Spleen (tissue), 11 donors: ENCODE results near the gene TRABD2B. TPM values are rescaled to one million over a fixed set of nuclear protein-coding genes. Genes with fewer than 3 reads are reported as not detected.

Experiments used
- DNase-seq: peaks from one replicate; pipeline ENCODE4 v3.0.0-alpha.2; 2020
- H3K27ac ChIP-seq, 8 donors: fragments of 200-600 bp; sonication (generic) in 7 of 8; 1 replicate in 4 of 8; 2 replicates in 4 of 8; pipeline versions ENCODE4 v1.5.0 to v1.8.0; 2016 to 2021; ENCODE audit warnings: inconsistent platforms in 4 of 8, mild to moderate bottlenecking in 4 of 8, moderate library complexity in 1 of 8
- H3K27me3 ChIP-seq, 7 donors: fragments of 200-600 bp; sonication (generic) in 6 of 7; replicated peaks in 1 of 7; 1 replicate in 4 of 7; 2 replicates in 3 of 7; pipeline versions ENCODE4 v1.5.0 to v1.8.0; 2016 to 2021; ENCODE audit warnings: inconsistent platforms in 3 of 7, mild to moderate bottlenecking in 1 of 7
- H3K36me3 ChIP-seq, 6 donors: fragments of 200-600 bp; sonication (generic) in 5 of 6; 1 replicate in 4 of 6; 2 replicates in 2 of 6; pipeline versions ENCODE4 v1.5.0 to v1.8.0; 2016 to 2021; ENCODE audit warnings: inconsistent platforms in 2 of 6
- H3K4me1 ChIP-seq, 6 donors: fragments of 200-600 bp; sonication (generic) in 5 of 6; 1 replicate in 3 of 6; 2 replicates in 3 of 6; pipeline versions ENCODE4 v1.5.0 to v1.8.0; 2016 to 2021; ENCODE audit warnings: inconsistent platforms in 3 of 6
- H3K4me3 ChIP-seq, 8 donors: fragments of 200-600 bp; sonication (generic) in 7 of 8; 1 replicate in 4 of 8; 2 replicates in 4 of 8; pipeline versions ENCODE4 v1.5.0 to v1.8.0; 2016 to 2021; ENCODE audit warnings: inconsistent platforms in 4 of 8, mild to moderate bottlenecking in 4 of 8, moderate library complexity in 2 of 8
- H3K9me3 ChIP-seq, 8 donors: fragments of 200-600 bp; sonication (generic) in 7 of 8; 1 replicate in 4 of 8; 2 replicates in 4 of 8; pipeline versions ENCODE4 v1.5.0 to v1.8.0; 2016 to 2021; ENCODE audit warnings: inconsistent platforms in 4 of 8
- CTCF ChIP-seq, 11 experiments: fragments of 200-600 bp in 7 of 11; fragments of 450-650 bp in 4 of 11; sonication (generic) in 4 of 11; IDR thresholded peaks in 8 of 11; conservative IDR thresholded peaks in 3 of 11; 1 replicate in 7 of 11; 2 replicates in 4 of 11; pipeline versions ENCODE4 v1.4.0 to v1.8.0; 2016 to 2021; ENCODE audit warnings: antibody characterized with exemption in 11 of 11, inconsistent platforms in 4 of 11, mild to moderate bottlenecking in 1 of 11
- POLR2A ChIP-seq, 3 donors: fragments of 450-650 bp; IDR thresholded peaks; one replicate each; pipeline ENCODE4 v1.5.1; 2017; ENCODE audit warnings: antibody characterized with exemption in 3 of 3, mild to moderate bottlenecking in 1 of 3
- POLR2AphosphoS5 ChIP-seq, 3 donors: sonication (generic); formaldehyde crosslinking; IDR thresholded peaks; one replicate each; pipeline ENCODE4 v1.5.1; 2017; ENCODE audit warnings: antibody characterized with exemption in 3 of 3
- WGBS, 5 donors: extraction: QIAGEN DNeasy Blood & Tissue Kit in 3 of 5; methylation state at CpG; one replicate each; pipeline versions ENCODE4 v1.1.5 to v1.1.7; 2013 to 2018; 5-methylcytosine and 5-hydroxymethylcytosine counted together
- intact Hi-C: fragments of 100-400 bp; cut with DNase I; formaldehyde crosslinking; loops from one replicate; pipeline ENCODE4 v1.15.0; 2023; ENCODE audit warnings: low total_unique reads
- polyA plus RNA-seq, 3 donors: library from polyadenylated mRNA; stranded (reverse); fragments of 200-250 nt; gene quantifications; one replicate each; pipeline ENCODE4 v1.2.1, GENCODE V29; 2013
- total RNA-seq, 7 donors: library from RNA; depleted of rRNA in 3 of 7; stranded (reverse); fragments of >200 nt in 3 of 7; fragmentation: NEBNext Ultra II Directional in 4 of 7; extraction: Animal tissue kit (Norgen Biotek cat#: 25700) in 4 of 7; gene quantifications; one replicate each; pipeline versions ENCODE4 v1.1.0 to v1.2.1, GENCODE V29; 2016 to 2021
- donor health status: healthy with polysubstance abuse.
- donor health status: DM: no; HTN: no; CAD: no; lungs with moderate emphysema.
- donor health status: DM: no; HTN: no; CAD: no.
- donor health status: Bipolar disorder and iron deficiency.
- donor health status: healthy.
- donor health status: DM: no; HTN: no; CAD: no.
- donor health status: DM: yes; HTN: yes; CAD: no.

TRABD2B gene
- total and polyA plus RNA-seq, 10 donors, result 0.11 to 3.5 (median 0.64) TPM

GRCh38 chr1:47870480-47870879 is 126.7 kb downstream of the TRABD2B start:
- Histone ChIP-seq H3K9me3 (no peaks in the 10 kb centered on the region), H3K4me1 (no peaks in the 10 kb centered on the region), H3K36me3 (no peaks in the 10 kb centered on the region), H3K27me3 (peaks cover 0 to 15% (median 0%) of the 10 kb centered on the region in 7 donors), H3K27ac (no peak overlapping the region), H3K4me3 (no peak overlapping the region)
- WGBS, 5 donors, result 71 to 91% (median 88%) methylated on average over 4 of the region's 4 CpGs
- intact Hi-C loops, result no loop called here
- DNase-seq, result no peak
- TF ChIP-seq POLR2AphosphoS5 (IDR thresholded peaks at IDR 0.05), result no peak
- TF ChIP-seq CTCF (IDR thresholded peaks at IDR 0.05 in 8 of 11, conservative IDR thresholded peaks at IDR 0.05 in 3 of 11), result no peak
- TF ChIP-seq POLR2A (IDR thresholded peaks at IDR 0.05), result no peak

- Histone ChIP-seq H3K36me3 (no peaks in the 10 kb centered on the region), H3K4me3 (no peak overlapping the region), H3K27me3 (peaks cover 0 to 15% (median 0%) of the 10 kb centered on the region in 7 donors), H3K27ac (no peak overlapping the region), H3K9me3 (no peaks in the 10 kb centered on the region), H3K4me1 (no peaks in the 10 kb centered on the region)
- TF ChIP-seq POLR2A (IDR thresholded peaks at IDR 0.05) (no peak), POLR2AphosphoS5 (IDR thresholded peaks at IDR 0.05) (no peak), CTCF (IDR thresholded peaks at IDR 0.05 in 8 of 11, conservative IDR thresholded peaks at IDR 0.05 in 3 of 11) (no peak)
- no peak for DNase-seq
- intact Hi-C loops, result no loop called here
- 81 to 96% (median 85%) methylated on average over 5 of the region's 5 CpGs for WGBS, 5 donors
Observed at GRCh38 chr1:47868348-47868676, 128.9 kb downstream of the TRABD2B start.

GRCh38 chr1:47867438-47868347 is 129.5 kb downstream of the TRABD2B start:
- intact Hi-C loops, result no loop called here
- no peaks in the 10 kb centered on the region for H3K9me3 ChIP-seq
- H3K4me1 ChIP-seq, result no peaks in the 10 kb centered on the region
- H3K27ac ChIP-seq, result no peak overlapping the region
- no peak overlapping the region for H3K4me3 ChIP-seq
- 72 to 86% (median 78%) methylated on average over 8 of the region's 8 CpGs for WGBS, 5 donors
- H3K36me3 ChIP-seq, result no peaks in the 10 kb centered on the region
- H3K27me3 ChIP-seq, result peaks cover 0 to 15% (median 0%) of the 10 kb centered on the region in 7 donors
- no peak for DNase-seq
- TF ChIP-seq CTCF (IDR thresholded peaks at IDR 0.05 in 8 of 11, conservative IDR thresholded peaks at IDR 0.05 in 3 of 11) (no peak), POLR2A (IDR thresholded peaks at IDR 0.05) (no peak), POLR2AphosphoS5 (IDR thresholded peaks at IDR 0.05) (no peak)

GRCh38 chr1:47866601-47867437 is 130.4 kb downstream of the TRABD2B start:
- Histone ChIP-seq H3K27ac (no peak overlapping the region), H3K4me1 (no peaks in the 10 kb centered on the region), H3K9me3 (no peaks in the 10 kb centered on the region), H3K4me3 (no peak overlapping the region), H3K36me3 (no peaks in the 10 kb centered on the region), H3K27me3 (peaks cover 0 to 15% (median 0%) of the 10 kb centered on the region in 7 donors)
- TF ChIP-seq CTCF (IDR thresholded peaks at IDR 0.05 in 8 of 11, conservative IDR thresholded peaks at IDR 0.05 in 3 of 11) (no peak), POLR2AphosphoS5 (IDR thresholded peaks at IDR 0.05) (no peak), POLR2A (IDR thresholded peaks at IDR 0.05) (no peak)
- 73 to 83% (median 79%) methylated on average over 8 of the region's 8 CpGs for WGBS, 5 donors
- DNase-seq, result no peak
- intact Hi-C loops, result no loop called here
